Parathyroid adenoma (tissue), 2 donors: Measurements from ENCODE around the gene CDSN.

Experiments
- H2AFZ ChIP-seq: fragments of 300-600 bp; sonication (generic); one replicate; pipeline ENCODE4 v1.7.0; 2017; ENCODE audit warnings: antibody characterized with exemption, mild to moderate bottlenecking
- H3K27ac ChIP-seq: fragments of 300-600 bp; sonication (generic); one replicate; pipeline ENCODE4 v1.7.0; 2017
- H3K27me3 ChIP-seq: fragments of 300-600 bp; sonication (generic); one replicate; pipeline ENCODE4 v1.7.0; 2017; ENCODE audit warnings: low read length; ENCODE audit not compliant: control insufficient read depth, insufficient read depth
- H3K36me3 ChIP-seq: fragments of 300-600 bp; sonication (generic); one replicate; pipeline ENCODE4 v1.7.0; 2017; ENCODE audit warnings: low read length; ENCODE audit not compliant: control insufficient read depth, insufficient read depth
- H3K4me1 ChIP-seq: fragments of 300-600 bp; sonication (generic); one replicate; pipeline ENCODE4 v1.7.0; 2017; ENCODE audit warnings: control low read depth
- H3K4me2 ChIP-seq: fragments of 300-600 bp; sonication (generic); one replicate; pipeline ENCODE4 v1.7.0; 2017; ENCODE audit warnings: low read length
- H3K4me3 ChIP-seq: fragments of 300-600 bp; sonication (generic); one replicate; pipeline ENCODE4 v1.7.0; 2017; ENCODE audit warnings: low read depth, low read length
- H3K79me2 ChIP-seq: fragments of 300-600 bp; sonication (generic); one replicate; pipeline ENCODE4 v1.7.0; 2017; ENCODE audit warnings: control low read depth
- H3K9ac ChIP-seq: fragments of 300-600 bp; sonication (generic); one replicate; pipeline ENCODE4 v1.7.0; 2017; ENCODE audit warnings: mild to moderate bottlenecking
- H3K9me3 ChIP-seq: fragments of 300-600 bp; sonication (generic); one replicate; pipeline ENCODE4 v1.7.0; 2017; ENCODE audit warnings: low read length; ENCODE audit not compliant: control insufficient read depth
- TF ChIP-seq, protein P1 (sequence below): fragments of 300-600 bp; sonication (generic); IDR thresholded peaks from one replicate; pipeline ENCODE4 v1.7.0; 2017; ENCODE audit warnings: antibody characterized with exemption, mild to moderate bottlenecking
- donor health status: primary hyperparathyroidism.

Gene CDSN

DNA sequence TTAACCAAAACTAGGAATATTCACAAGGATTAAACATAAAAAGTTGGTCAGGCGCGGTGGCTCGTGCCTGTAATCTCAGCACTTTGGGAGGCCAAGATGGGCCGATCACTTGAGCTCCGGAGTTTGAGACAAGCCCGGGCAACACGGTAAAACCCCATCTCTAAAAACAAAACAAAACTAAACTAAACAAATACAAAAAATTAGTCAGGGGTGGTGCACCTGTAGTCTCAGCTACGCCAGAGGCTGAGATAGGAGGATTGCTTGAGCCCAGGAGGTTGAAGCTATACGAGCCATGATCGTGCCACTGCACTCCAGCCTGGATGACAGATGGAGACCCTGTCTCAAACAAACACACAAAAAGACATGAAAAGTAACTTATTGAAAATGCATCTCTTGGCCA is 15.5 kb upstream of the CDSN start:
- Histone ChIP-seq H3K27me3 (no peaks in the 10 kb centered on the region), H3K9me3 (no peaks in the 10 kb centered on the region), H3K36me3 (no peaks in the 10 kb centered on the region), H3K9ac (no peak overlapping the region), H3K79me2 (no peaks in the 10 kb centered on the region), H3K4me1 (no peaks in the 10 kb centered on the region), H3K27ac (no peak overlapping the region), H2AFZ (no peak overlapping the region), H3K4me3 (no peak overlapping the region), H3K4me2 (no peak overlapping the region)
- TF ChIP-seq, protein P1, sequence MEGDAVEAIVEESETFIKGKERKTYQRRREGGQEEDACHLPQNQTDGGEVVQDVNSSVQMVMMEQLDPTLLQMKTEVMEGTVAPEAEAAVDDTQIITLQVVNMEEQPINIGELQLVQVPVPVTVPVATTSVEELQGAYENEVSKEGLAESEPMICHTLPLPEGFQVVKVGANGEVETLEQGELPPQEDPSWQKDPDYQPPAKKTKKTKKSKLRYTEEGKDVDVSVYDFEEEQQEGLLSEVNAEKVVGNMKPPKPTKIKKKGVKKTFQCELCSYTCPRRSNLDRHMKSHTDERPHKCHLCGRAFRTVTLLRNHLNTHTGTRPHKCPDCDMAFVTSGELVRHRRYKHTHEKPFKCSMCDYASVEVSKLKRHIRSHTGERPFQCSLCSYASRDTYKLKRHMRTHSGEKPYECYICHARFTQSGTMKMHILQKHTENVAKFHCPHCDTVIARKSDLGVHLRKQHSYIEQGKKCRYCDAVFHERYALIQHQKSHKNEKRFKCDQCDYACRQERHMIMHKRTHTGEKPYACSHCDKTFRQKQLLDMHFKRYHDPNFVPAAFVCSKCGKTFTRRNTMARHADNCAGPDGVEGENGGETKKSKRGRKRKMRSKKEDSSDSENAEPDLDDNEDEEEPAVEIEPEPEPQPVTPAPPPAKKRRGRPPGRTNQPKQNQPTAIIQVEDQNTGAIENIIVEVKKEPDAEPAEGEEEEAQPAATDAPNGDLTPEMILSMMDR = no peak

DNA sequence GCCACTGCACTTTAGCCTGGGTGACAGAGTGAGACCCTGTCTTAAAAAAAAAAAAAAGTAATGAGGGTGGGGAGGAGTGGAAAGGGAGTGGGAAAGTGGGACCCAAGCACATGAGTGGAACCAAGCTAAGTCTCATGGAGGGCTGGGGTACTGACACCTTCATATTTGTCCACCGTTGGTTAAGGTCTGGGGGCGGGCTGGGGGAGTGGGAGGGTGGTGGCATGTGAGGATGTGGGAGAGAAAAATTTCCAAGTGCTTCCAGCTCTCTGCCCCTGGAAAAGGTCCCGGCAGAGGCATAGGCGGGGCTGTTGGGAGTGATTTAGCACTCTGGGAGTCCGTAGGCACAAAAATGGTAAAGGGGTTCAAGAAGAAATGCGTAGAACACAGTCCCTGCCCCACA is 12.6 kb upstream of the CDSN start:
- no peak overlapping the region for H2AFZ ChIP-seq

DNA sequence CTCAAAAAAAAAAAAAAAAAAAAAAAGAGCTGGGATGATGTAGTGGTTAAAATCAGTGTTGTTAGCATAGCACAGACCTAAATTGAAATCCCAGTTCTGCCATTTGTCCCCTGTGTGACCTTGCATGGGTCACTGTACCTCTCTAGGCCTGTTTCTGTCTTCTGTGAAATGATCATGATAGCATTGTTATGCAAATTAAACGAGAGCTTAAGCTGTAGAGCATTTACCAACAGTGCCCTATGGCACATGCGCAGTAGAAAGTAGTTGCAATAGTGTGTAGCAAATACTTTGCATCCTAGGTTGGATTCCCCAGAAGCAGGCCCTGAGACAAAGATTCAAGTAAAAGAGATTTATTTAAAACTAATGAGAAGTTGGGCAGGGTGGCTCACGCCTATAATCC is 11.3 kb upstream of the CDSN start:
- peaks cover 7% of the 10 kb centered on the region for H3K4me1 ChIP-seq
- H2AFZ ChIP-seq = no peak overlapping the region
- TF ChIP-seq, protein P1 = no peak
- no peak overlapping the region for H3K4me3 ChIP-seq
- no peaks in the 10 kb centered on the region for H3K36me3 ChIP-seq
- H3K9me3 ChIP-seq = no peaks in the 10 kb centered on the region
- no peaks in the 10 kb centered on the region for H3K27me3 ChIP-seq
- H3K27ac ChIP-seq = no peak overlapping the region
- no peak overlapping the region for H3K4me2 ChIP-seq
- H3K9ac ChIP-seq = no peak overlapping the region
- H3K79me2 ChIP-seq = peaks cover 4% of the 10 kb centered on the region

More for the DNA sequence above, 12.6 kb upstream of the CDSN start:
- peaks cover 6% of the 10 kb centered on the region for H3K4me1 ChIP-seq
- no peak overlapping the region for H3K4me2 ChIP-seq
- peaks cover 2% of the 10 kb centered on the region for H3K79me2 ChIP-seq
- H3K27me3 ChIP-seq = no peaks in the 10 kb centered on the region
- no peaks in the 10 kb centered on the region for H3K9me3 ChIP-seq
- H3K4me3 ChIP-seq = no peak overlapping the region
- H3K27ac ChIP-seq = no peak overlapping the region
- TF ChIP-seq, protein P1 = no peak
- H3K9ac ChIP-seq = no peak overlapping the region
- H3K36me3 ChIP-seq = no peaks in the 10 kb centered on the region

DNA sequence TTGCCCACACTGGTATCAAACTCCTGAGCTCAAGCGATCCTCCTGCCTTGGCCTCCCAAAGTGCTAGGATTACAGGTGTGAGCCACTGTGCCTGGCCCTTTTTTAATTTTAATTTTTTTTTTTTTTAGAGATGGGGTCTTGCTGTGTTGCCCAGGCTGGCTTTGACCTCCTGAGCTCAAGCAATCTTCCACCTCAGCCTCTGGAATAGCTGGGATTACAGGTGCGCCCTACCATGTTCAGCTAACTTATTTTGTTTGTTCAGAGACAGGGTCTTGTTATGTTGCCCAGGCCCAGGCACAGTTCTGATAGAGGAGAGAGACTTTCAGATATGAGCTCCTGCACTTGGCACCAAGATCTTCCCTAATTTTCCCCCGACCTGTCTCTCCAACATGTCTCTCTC is 10.5 kb upstream of the CDSN start:
- Histone ChIP-seq H3K9ac (no peak overlapping the region), H3K36me3 (no peaks in the 10 kb centered on the region), H3K27ac (no peak overlapping the region), H2AFZ (no peak overlapping the region), H3K4me1 (peaks cover 9% of the 10 kb centered on the region), H3K27me3 (no peaks in the 10 kb centered on the region), H3K9me3 (no peaks in the 10 kb centered on the region), H3K4me3 (no peak overlapping the region), H3K4me2 (no peak overlapping the region), H3K79me2 (peaks cover 4% of the 10 kb centered on the region)
- TF ChIP-seq, protein P1 = no peak

DNA sequence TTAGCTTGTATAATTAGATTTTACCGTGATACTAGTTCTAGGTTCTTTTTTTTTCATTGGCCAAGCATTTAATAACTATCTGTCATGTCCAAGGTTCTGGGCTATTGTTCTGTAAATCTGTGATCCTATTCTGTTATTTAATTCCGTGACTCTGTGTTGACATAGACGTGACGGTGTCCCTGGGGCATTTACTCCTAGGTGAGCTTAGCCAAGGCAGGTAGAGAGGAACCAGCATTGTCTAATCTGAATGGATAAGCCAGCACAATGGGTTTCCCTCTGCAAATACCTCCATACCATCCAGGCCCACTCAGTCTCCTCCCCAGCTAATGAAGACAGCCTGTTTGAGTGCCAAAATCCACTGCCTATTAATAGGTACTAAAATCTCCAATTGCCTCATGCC is 8.9 kb upstream of the CDSN start:
- no peaks in the 10 kb centered on the region for H3K36me3 ChIP-seq
- peaks cover 4% of the 10 kb centered on the region for H3K79me2 ChIP-seq
- H3K9me3 ChIP-seq = no peaks in the 10 kb centered on the region
- no peak overlapping the region for H3K4me2 ChIP-seq
- H3K27me3 ChIP-seq = no peaks in the 10 kb centered on the region
- no peak overlapping the region for H3K4me3 ChIP-seq
- H3K9ac ChIP-seq = no peak overlapping the region
- H3K27ac ChIP-seq = no peak overlapping the region
- peaks cover 18% of the 10 kb centered on the region for H3K4me1 ChIP-seq
- no peak overlapping the region for H2AFZ ChIP-seq
- TF ChIP-seq, protein P1 = no peak
